Left ventricle myocardium inferior (tissue), 1 donor: Measurements from ENCODE around the gene LGR6. TPM values are rescaled to one million over a fixed set of nuclear protein-coding genes. Genes with fewer than 3 reads are reported as not detected.

ENCODE experiments used
- DNase-seq: peaks from one replicate; pipeline ENCODE4 v3.0.0-alpha.2; 2020
- H3K27ac ChIP-seq: fragments of 200-600 bp; replicated peaks from 2 replicates; pipeline ENCODE4 v1.8.0; 2021
- H3K27me3 ChIP-seq: fragments of 200-600 bp; 2 replicates; pipeline ENCODE4 v1.8.0; 2021; ENCODE audit warnings: low read depth
- H3K36me3 ChIP-seq: fragments of 200-600 bp; 2 replicates; pipeline ENCODE4 v1.8.0; 2021
- H3K4me1 ChIP-seq: fragments of 200-600 bp; 2 replicates; pipeline ENCODE4 v1.8.0; 2021
- H3K4me3 ChIP-seq: fragments of 200-600 bp; 2 replicates; pipeline ENCODE4 v1.8.0; 2021; ENCODE audit warnings: mild to moderate bottlenecking, moderate library complexity
- H3K9me3 ChIP-seq: fragments of 200-600 bp; replicated peaks from 2 replicates; pipeline ENCODE4 v1.8.0; 2021
- intact Hi-C: fragments of 100-400 bp; cut with micrococcal nuclease; formaldehyde crosslinking; loops from one replicate; pipeline ENCODE4 v1.11.0; 2022
- total RNA-seq: library from RNA; stranded (reverse); fragmentation: NEBNext Ultra II Directional; extraction: Animal tissue kit (Norgen Biotek cat#: 25700); gene quantifications from one replicate; pipeline ENCODE4 v1.2.1, GENCODE V29; 2021
- TF ChIP-seq, protein P1 (sequence below): fragments of 200-600 bp; IDR thresholded peaks from 2 replicates; pipeline ENCODE4 v1.8.0; 2021; ENCODE audit warnings: antibody characterized with exemption, mild to moderate bottlenecking, borderline replicate concordance
- donor health status: DM: no; HTN: yes; CAD: no; lungs with severe emphysema.

LGR6 gene
- total RNA-seq, 1 donor from 2014 or later, result 0.60 TPM

DNA sequence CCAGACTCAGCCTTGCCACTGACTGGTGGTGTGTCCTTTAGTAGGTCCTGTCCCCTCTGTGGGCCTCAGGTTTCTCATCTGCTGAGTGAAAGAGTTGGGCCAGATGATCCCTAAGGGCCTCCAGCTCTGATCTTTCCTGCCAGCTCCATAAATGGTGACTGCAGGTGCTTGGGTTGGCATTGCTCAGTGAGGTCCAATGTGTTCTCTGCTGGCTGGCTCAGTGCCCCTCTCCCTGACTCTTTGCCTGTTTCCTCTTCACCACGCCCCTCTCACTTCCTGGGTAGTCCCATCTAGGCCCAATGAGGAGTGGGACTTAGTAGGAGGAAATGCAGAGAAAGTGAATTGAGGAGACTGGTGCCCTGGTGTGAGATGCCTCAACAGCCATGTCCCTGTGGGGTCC, 111.6 kb downstream of the LGR6 start:
- no peak overlapping the region for H3K4me3 ChIP-seq
- H3K27ac ChIP-seq, result no peak overlapping the region
- DNase-seq, result no peak
- no peaks in the 10 kb centered on the region for H3K27me3 ChIP-seq
- H3K9me3 ChIP-seq, result no peaks in the 10 kb centered on the region
- intact Hi-C loops, result no loop called here
- TF ChIP-seq, protein P1, sequence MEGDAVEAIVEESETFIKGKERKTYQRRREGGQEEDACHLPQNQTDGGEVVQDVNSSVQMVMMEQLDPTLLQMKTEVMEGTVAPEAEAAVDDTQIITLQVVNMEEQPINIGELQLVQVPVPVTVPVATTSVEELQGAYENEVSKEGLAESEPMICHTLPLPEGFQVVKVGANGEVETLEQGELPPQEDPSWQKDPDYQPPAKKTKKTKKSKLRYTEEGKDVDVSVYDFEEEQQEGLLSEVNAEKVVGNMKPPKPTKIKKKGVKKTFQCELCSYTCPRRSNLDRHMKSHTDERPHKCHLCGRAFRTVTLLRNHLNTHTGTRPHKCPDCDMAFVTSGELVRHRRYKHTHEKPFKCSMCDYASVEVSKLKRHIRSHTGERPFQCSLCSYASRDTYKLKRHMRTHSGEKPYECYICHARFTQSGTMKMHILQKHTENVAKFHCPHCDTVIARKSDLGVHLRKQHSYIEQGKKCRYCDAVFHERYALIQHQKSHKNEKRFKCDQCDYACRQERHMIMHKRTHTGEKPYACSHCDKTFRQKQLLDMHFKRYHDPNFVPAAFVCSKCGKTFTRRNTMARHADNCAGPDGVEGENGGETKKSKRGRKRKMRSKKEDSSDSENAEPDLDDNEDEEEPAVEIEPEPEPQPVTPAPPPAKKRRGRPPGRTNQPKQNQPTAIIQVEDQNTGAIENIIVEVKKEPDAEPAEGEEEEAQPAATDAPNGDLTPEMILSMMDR, result no peak
- no peaks in the 10 kb centered on the region for H3K36me3 ChIP-seq
- H3K4me1 ChIP-seq, result peaks cover 20% of the 10 kb centered on the region

DNA sequence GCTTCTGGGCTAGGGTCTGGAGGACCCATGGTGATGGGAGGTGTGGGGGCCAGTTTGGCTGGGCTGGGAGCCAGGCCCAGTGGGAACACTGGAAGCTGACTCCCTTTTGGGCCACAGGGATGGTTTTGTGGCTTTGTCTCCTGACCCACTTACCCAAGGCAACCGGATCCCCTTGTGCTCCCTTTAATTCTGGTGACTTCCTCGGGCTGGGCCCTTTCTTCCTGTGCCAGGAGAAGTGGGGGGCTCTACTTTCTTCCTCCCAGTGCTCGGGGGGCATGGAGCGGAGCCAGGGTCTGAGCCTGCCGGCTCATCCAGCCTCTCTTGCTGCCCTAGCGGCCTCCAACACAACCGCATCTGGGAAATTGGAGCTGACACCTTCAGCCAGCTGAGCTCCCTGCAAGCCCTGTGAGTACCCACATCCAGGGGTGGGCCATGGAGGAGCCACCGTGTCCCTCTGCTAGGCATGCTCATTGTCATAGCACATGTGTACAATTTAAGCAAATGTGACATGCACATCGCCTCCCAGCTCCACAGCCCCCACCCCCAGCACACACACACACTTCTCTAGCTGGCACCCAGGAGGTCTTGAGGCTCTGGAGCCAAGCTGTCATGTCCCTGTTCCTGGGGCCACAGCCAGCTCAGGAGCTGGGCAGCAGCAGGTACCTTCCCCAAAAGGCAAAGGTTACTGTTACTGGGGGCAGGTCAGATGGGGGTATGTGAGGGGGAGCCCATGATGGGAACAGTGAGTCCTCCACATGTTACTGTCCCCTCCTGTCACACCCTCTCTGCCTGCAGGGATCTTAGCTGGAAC, 113.1 kb downstream of the LGR6 start:
- peaks cover 21% of the 10 kb centered on the region for H3K4me1 ChIP-seq
- H3K9me3 ChIP-seq, result no peaks in the 10 kb centered on the region
- no peak overlapping the region for H3K4me3 ChIP-seq
- H3K27me3 ChIP-seq, result no peaks in the 10 kb centered on the region
- no peaks in the 10 kb centered on the region for H3K36me3 ChIP-seq
- H3K27ac ChIP-seq, result no peak overlapping the region
- no peak for DNase-seq
- intact Hi-C loops, result no loop called here
- TF ChIP-seq, protein P1, result no peak

DNA sequence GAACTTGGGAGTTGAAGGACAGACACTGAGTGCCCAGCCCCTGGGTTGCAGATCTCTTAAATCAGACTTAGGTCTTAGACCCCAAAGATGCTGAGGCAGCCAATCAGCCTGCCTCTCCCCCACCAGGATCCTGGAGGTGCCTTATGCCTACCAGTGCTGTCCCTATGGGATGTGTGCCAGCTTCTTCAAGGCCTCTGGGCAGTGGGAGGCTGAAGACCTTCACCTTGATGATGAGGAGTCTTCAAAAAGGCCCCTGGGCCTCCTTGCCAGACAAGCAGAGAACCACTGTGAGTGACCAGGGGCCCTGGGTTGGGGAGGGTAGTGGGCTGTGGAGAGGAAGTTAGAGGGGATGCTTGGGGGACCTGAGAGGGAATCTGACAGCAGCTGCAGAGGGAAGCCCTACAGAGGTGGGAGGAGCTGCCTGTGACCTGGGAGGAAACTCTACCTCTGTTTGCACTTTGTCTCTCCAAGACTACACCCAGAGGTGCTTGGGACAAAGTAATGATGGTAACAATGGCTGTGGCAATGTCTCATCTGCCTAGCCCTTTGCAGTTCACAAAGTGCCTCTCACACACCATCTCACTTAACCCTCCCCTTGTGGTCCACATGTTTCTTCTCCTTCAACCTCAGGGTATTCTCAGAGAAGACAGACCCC, 116.6 kb downstream of the LGR6 start:
- DNase-seq, result no peak
- H3K4me3 ChIP-seq, result no peak overlapping the region
- no peak overlapping the region for H3K27ac ChIP-seq
- TF ChIP-seq, protein P1, result no peak
- H3K4me1 ChIP-seq, result peaks cover 10% of the 10 kb centered on the region
- H3K36me3 ChIP-seq, result no peaks in the 10 kb centered on the region
- intact Hi-C loops, result loop anchor here (10.0 kb wide), 1 partner anchor 125 kb away; no protein-coding TSS in a partner anchor
- no peaks in the 10 kb centered on the region for H3K9me3 ChIP-seq
- H3K27me3 ChIP-seq, result peaks cover 12% of the 10 kb centered on the region

DNA sequence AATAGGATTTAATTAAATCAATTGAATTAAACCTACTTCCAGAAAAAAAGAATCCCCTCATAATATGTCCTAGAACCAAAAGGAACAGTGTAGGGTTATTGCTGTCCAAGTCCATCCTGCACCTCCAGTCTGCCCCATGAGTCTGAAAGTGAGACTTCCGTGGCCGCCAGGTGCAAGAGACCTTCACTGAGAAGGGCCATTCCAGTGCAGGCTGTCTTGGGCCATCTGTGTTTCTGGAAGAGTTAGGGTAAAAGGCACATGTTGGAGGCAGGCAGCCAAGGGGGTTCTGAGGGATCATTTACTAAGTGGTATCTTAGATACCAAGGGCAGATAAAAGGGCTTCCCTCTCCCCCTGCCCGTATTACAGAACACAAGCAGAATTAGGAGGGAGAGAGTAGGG, 117.1 kb downstream of the LGR6 start:
- DNase-seq, result no peak
- TF ChIP-seq, protein P1, result no peak
- Histone ChIP-seq H3K36me3 (no peaks in the 10 kb centered on the region), H3K9me3 (no peaks in the 10 kb centered on the region), H3K27me3 (peaks cover 13% of the 10 kb centered on the region), H3K4me1 (peaks cover 6% of the 10 kb centered on the region), H3K27ac (no peak overlapping the region), H3K4me3 (no peak overlapping the region)
- intact Hi-C loops, result loop anchor here (10.0 kb wide), 1 partner anchor 126 kb away; no protein-coding TSS in a partner anchor

DNA sequence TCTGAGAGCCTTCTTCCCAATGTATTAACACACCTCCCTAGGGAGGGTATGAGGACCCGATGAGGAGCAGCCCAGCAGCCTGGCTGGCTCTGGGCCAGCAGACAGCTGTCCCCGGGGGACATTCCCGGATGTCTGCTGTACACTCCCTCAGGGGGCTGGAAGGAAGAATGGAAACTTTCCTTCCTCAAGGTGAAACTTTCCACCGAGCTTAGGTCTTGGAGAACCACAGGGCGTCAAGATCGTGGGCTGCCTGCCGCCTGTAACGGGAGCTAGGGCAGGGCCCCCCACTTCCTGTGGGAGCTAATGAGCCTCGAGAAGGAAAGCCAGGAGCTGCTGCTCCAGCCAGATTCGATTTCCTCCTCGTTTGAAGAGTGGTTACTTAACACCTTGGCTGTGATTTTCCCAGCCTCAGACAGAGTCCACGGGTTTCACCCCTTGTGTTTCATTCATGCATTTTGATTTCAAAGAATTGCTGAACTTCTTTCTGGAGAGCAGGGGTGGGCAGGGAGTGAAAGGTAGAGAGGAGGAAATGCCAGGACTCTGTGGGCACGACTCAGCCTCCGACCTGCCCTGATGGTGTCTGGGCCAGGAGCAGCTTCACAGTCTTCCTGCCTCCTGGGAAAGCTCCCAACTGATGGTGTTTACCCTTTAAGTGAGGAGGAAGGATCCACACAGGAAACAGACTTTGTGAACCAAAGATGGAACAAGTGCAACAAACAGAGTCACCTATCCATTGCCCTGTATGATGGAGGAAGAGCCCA, 118.5 kb downstream of the LGR6 start:
- TF ChIP-seq, protein P1, result no peak
- Histone ChIP-seq H3K4me1 (peaks cover 6% of the 10 kb centered on the region), H3K27me3 (peaks cover 13% of the 10 kb centered on the region), H3K27ac (no peak overlapping the region), H3K4me3 (no peak overlapping the region), H3K9me3 (no peaks in the 10 kb centered on the region), H3K36me3 (no peaks in the 10 kb centered on the region)
- intact Hi-C loops, result loop anchor here (10.0 kb wide), 1 partner anchor 127 kb away; no protein-coding TSS in a partner anchor
- DNase-seq, result no peak
